Measurements from ENCODE around the gene LAMA2.

Gene LAMA2

GRCh38 chr6:129100164-129100563 is 217.2 kb downstream of the LAMA2 start:
- no peaks in the 10 kb centered on the region for H3K27me3 ChIP-seq (ENCODE audit: control insufficient read depth, insufficient read depth, low read length)
- H3K36me3 ChIP-seq (ENCODE audit: control insufficient read depth, insufficient read depth, low read length): no peaks in the 10 kb centered on the region
- H3K4me3 ChIP-seq (ENCODE audit: low read length): no peak overlapping the region
- DNase-seq (ENCODE audit: low read depth, low spot score): no peak
- no peaks in the 10 kb centered on the region for H3K9me3 ChIP-seq (ENCODE audit: control insufficient read depth, insufficient read depth, low read length)
- no peak overlapping the region for H3K27ac ChIP-seq (ENCODE audit: low read length)
- WGBS (ENCODE audit: insufficient coverage, insufficient read length): no CpG with 5 or more reads among the region's 1 CpG
- no peaks in the 10 kb centered on the region for H3K4me1 ChIP-seq (ENCODE audit: control insufficient read depth, insufficient read depth, low read length)

GRCh38 chr6:129102741-129103140 is 219.8 kb downstream of the LAMA2 start:
- Histone ChIP-seq H3K4me1 (ENCODE audit: control insufficient read depth, insufficient read depth, low read length) (no peaks in the 10 kb centered on the region), H3K27me3 (ENCODE audit: control insufficient read depth, insufficient read depth, low read length) (no peaks in the 10 kb centered on the region), H3K9me3 (ENCODE audit: control insufficient read depth, insufficient read depth, low read length) (no peaks in the 10 kb centered on the region), H3K27ac (ENCODE audit: low read length) (no peak overlapping the region), H3K36me3 (ENCODE audit: control insufficient read depth, insufficient read depth, low read length) (no peaks in the 10 kb centered on the region), H3K4me3 (ENCODE audit: low read length) (no peak overlapping the region)
- no peak for DNase-seq (ENCODE audit: low read depth, low spot score)
- WGBS (ENCODE audit: insufficient coverage, insufficient read length): no CpG with 5 or more reads among the region's 4 CpGs

GRCh38 chr6:129104131-129104530 is 221.2 kb downstream of the LAMA2 start:
- Histone ChIP-seq H3K36me3 (ENCODE audit: control insufficient read depth, insufficient read depth, low read length) (no peaks in the 10 kb centered on the region), H3K4me1 (ENCODE audit: control insufficient read depth, insufficient read depth, low read length) (no peaks in the 10 kb centered on the region), H3K4me3 (ENCODE audit: low read length) (no peak overlapping the region), H3K9me3 (ENCODE audit: control insufficient read depth, insufficient read depth, low read length) (no peaks in the 10 kb centered on the region), H3K27me3 (ENCODE audit: control insufficient read depth, insufficient read depth, low read length) (no peaks in the 10 kb centered on the region), H3K27ac (ENCODE audit: low read length) (no peak overlapping the region)
- DNase-seq (ENCODE audit: low read depth, low spot score): no peak
- no CpG with 5 or more reads among the region's 1 CpG for WGBS (ENCODE audit: insufficient coverage, insufficient read length)

- Histone ChIP-seq H3K27me3 (ENCODE audit: control insufficient read depth, insufficient read depth, low read length) (no peaks in the 10 kb centered on the region), H3K9me3 (ENCODE audit: control insufficient read depth, insufficient read depth, low read length) (no peaks in the 10 kb centered on the region), H3K36me3 (ENCODE audit: control insufficient read depth, insufficient read depth, low read length) (no peaks in the 10 kb centered on the region), H3K4me3 (ENCODE audit: low read length) (no peak overlapping the region), H3K4me1 (ENCODE audit: control insufficient read depth, insufficient read depth, low read length) (no peaks in the 10 kb centered on the region), H3K27ac (ENCODE audit: low read length) (no peak overlapping the region)
- WGBS (ENCODE audit: insufficient coverage, insufficient read length): no CpG with 5 or more reads among the region's 1 CpG
- no peak for DNase-seq (ENCODE audit: low read depth, low spot score)
Observed at GRCh38 chr6:129104560-129104959, 221.6 kb downstream of the LAMA2 start.

GRCh38 chr6:129105035-129105434 is 222.1 kb downstream of the LAMA2 start:
- no peaks in the 10 kb centered on the region for H3K27me3 ChIP-seq (ENCODE audit: control insufficient read depth, insufficient read depth, low read length)
- H3K36me3 ChIP-seq (ENCODE audit: control insufficient read depth, insufficient read depth, low read length): no peaks in the 10 kb centered on the region
- no CpG with 5 or more reads among the region's 1 CpG for WGBS (ENCODE audit: insufficient coverage, insufficient read length)
- DNase-seq (ENCODE audit: low read depth, low spot score): no peak
- no peaks in the 10 kb centered on the region for H3K9me3 ChIP-seq (ENCODE audit: control insufficient read depth, insufficient read depth, low read length)
- no peak overlapping the region for H3K4me3 ChIP-seq (ENCODE audit: low read length)
- no peak overlapping the region for H3K27ac ChIP-seq (ENCODE audit: low read length)
- no peaks in the 10 kb centered on the region for H3K4me1 ChIP-seq (ENCODE audit: control insufficient read depth, insufficient read depth, low read length)

- Histone ChIP-seq H3K27ac (ENCODE audit: low read length) (no peak overlapping the region), H3K9me3 (ENCODE audit: control insufficient read depth, insufficient read depth, low read length) (no peaks in the 10 kb centered on the region), H3K4me1 (ENCODE audit: control insufficient read depth, insufficient read depth, low read length) (no peaks in the 10 kb centered on the region), H3K36me3 (ENCODE audit: control insufficient read depth, insufficient read depth, low read length) (no peaks in the 10 kb centered on the region), H3K27me3 (ENCODE audit: control insufficient read depth, insufficient read depth, low read length) (no peaks in the 10 kb centered on the region), H3K4me3 (ENCODE audit: low read length) (no peak overlapping the region)
- DNase-seq (ENCODE audit: low read depth, low spot score): no peak
- WGBS (ENCODE audit: insufficient coverage, insufficient read length): no CpG with 5 or more reads among the region's 2 CpGs
Observed at GRCh38 chr6:129105793-129106192, 222.9 kb downstream of the LAMA2 start.

- Histone ChIP-seq H3K36me3 (ENCODE audit: control insufficient read depth, insufficient read depth, low read length) (no peaks in the 10 kb centered on the region), H3K9me3 (ENCODE audit: control insufficient read depth, insufficient read depth, low read length) (no peaks in the 10 kb centered on the region), H3K4me1 (ENCODE audit: control insufficient read depth, insufficient read depth, low read length) (no peaks in the 10 kb centered on the region), H3K27me3 (ENCODE audit: control insufficient read depth, insufficient read depth, low read length) (no peaks in the 10 kb centered on the region), H3K4me3 (ENCODE audit: low read length) (no peak overlapping the region), H3K27ac (ENCODE audit: low read length) (no peak overlapping the region)
- no peak for DNase-seq (ENCODE audit: low read depth, low spot score)
- no CpG with 5 or more reads among the region's 1 CpG for WGBS (ENCODE audit: insufficient coverage, insufficient read length)
Observed at GRCh38 chr6:129108337-129108736, 225.4 kb downstream of the LAMA2 start.

GRCh38 chr6:129110690-129111343 is 227.9 kb downstream of the LAMA2 start:
- no peaks in the 10 kb centered on the region for H3K9me3 ChIP-seq (ENCODE audit: control insufficient read depth, insufficient read depth, low read length)
- no peak for DNase-seq (ENCODE audit: low read depth, low spot score)
- no peak overlapping the region for H3K27ac ChIP-seq (ENCODE audit: low read length)
- H3K36me3 ChIP-seq (ENCODE audit: control insufficient read depth, insufficient read depth, low read length): no peaks in the 10 kb centered on the region
- no peaks in the 10 kb centered on the region for H3K4me1 ChIP-seq (ENCODE audit: control insufficient read depth, insufficient read depth, low read length)
- H3K4me3 ChIP-seq (ENCODE audit: low read length): no peak overlapping the region
- no peaks in the 10 kb centered on the region for H3K27me3 ChIP-seq (ENCODE audit: control insufficient read depth, insufficient read depth, low read length)
- WGBS (ENCODE audit: insufficient coverage, insufficient read length): no CpG with 5 or more reads among the region's 1 CpG

GRCh38 chr6:129111346-129111745 is 228.4 kb downstream of the LAMA2 start:
- DNase-seq (ENCODE audit: low read depth, low spot score): no peak
- no peaks in the 10 kb centered on the region for H3K27me3 ChIP-seq (ENCODE audit: control insufficient read depth, insufficient read depth, low read length)
- WGBS (ENCODE audit: insufficient coverage, insufficient read length): no CpG with 5 or more reads among the region's 1 CpG
- no peak overlapping the region for H3K4me3 ChIP-seq (ENCODE audit: low read length)
- no peaks in the 10 kb centered on the region for H3K36me3 ChIP-seq (ENCODE audit: control insufficient read depth, insufficient read depth, low read length)
- H3K4me1 ChIP-seq (ENCODE audit: control insufficient read depth, insufficient read depth, low read length): no peaks in the 10 kb centered on the region
- H3K27ac ChIP-seq (ENCODE audit: low read length): no peak overlapping the region
- no peaks in the 10 kb centered on the region for H3K9me3 ChIP-seq (ENCODE audit: control insufficient read depth, insufficient read depth, low read length)

GRCh38 chr6:129111853-129112252 is 228.9 kb downstream of the LAMA2 start:
- Histone ChIP-seq H3K4me1 (ENCODE audit: control insufficient read depth, insufficient read depth, low read length) (no peaks in the 10 kb centered on the region), H3K9me3 (ENCODE audit: control insufficient read depth, insufficient read depth, low read length) (no peaks in the 10 kb centered on the region), H3K36me3 (ENCODE audit: control insufficient read depth, insufficient read depth, low read length) (no peaks in the 10 kb centered on the region), H3K4me3 (ENCODE audit: low read length) (no peak overlapping the region), H3K27ac (ENCODE audit: low read length) (no peak overlapping the region), H3K27me3 (ENCODE audit: control insufficient read depth, insufficient read depth, low read length) (no peaks in the 10 kb centered on the region)
- DNase-seq (ENCODE audit: low read depth, low spot score): no peak
- no CpG with 5 or more reads among the region's 1 CpG for WGBS (ENCODE audit: insufficient coverage, insufficient read length)

- no peaks in the 10 kb centered on the region for H3K36me3 ChIP-seq (ENCODE audit: control insufficient read depth, insufficient read depth, low read length)
- no peaks in the 10 kb centered on the region for H3K4me1 ChIP-seq (ENCODE audit: control insufficient read depth, insufficient read depth, low read length)
- no peak overlapping the region for H3K4me3 ChIP-seq (ENCODE audit: low read length)
- no peaks in the 10 kb centered on the region for H3K27me3 ChIP-seq (ENCODE audit: control insufficient read depth, insufficient read depth, low read length)
- DNase-seq (ENCODE audit: low read depth, low spot score): no peak
- no peak overlapping the region for H3K27ac ChIP-seq (ENCODE audit: low read length)
- H3K9me3 ChIP-seq (ENCODE audit: control insufficient read depth, insufficient read depth, low read length): no peaks in the 10 kb centered on the region
Observed at GRCh38 chr6:129112591-129112990, 229.7 kb downstream of the LAMA2 start.
